Measurements from ENCODE around the gene SLC4A5. TPM values are rescaled to one million over a fixed set of nuclear protein-coding genes. Genes with fewer than 3 reads are reported as not detected.

Gene SLC4A5
- total and polyA plus RNA-seq, 2 of the 8 experiments (the other 6 are each of a cell fraction or from before 2014, with no cell fraction given): 0.42 to 0.52 TPM

DNA sequence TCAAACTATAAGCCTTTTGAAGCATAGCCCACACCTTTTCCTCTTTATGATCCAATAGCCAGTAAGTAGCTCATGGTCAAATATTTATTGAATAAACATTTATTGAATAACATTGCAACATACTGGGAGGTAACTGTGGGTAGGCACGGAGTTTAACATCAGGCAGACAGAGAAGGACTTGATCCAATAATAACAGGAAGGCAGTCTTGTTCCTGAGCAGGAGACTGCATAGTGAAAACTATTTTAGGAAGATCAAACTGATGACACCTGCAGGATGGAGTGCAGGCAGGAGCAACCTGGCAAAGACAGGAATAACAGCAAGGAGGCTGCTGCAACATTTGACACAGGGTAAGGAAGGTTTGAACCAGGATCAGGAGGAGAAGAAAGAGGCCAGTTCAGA, 40.0 kb upstream of the SLC4A5 start:
- no peak for FAIRE-seq
- Histone ChIP-seq H3K4me1 (replicated peaks in 1 of 4; ENCODE audit: control insufficient read depth in 3 of 4, insufficient read depth in 4 of 4, low read length in 3 of 4) (peaks cover 0 to 9% (median 7%) of the 10 kb centered on the region in 4 experiments; a peak in 6 of 7 replicates), H3K9ac (replicated peaks in 1 of 4; ENCODE audit: extremely low read depth in 1 of 4, low read depth in 3 of 4, low read length in 3 of 4) (no peak overlapping the region), H4K20me1 (replicated peaks in 1 of 2; ENCODE audit: control insufficient read depth in 1 of 2, insufficient read depth in 2 of 2, low read length in 2 of 2) (peaks cover 12 to 20% of the 10 kb centered on the region in 2 experiments), H4K8ac (ENCODE audit: extremely low read depth, insufficient read depth, low read length) (no peak overlapping the region), H2BK120ac (replicated peaks; ENCODE audit: low read depth, low read length) (no peak overlapping the region), H3K14ac (ENCODE audit: insufficient read length) (no peak overlapping the region), H2BK12ac (ENCODE audit: low read depth, low read length) (no peak overlapping the region), H3K79me2 (ENCODE audit: control insufficient read depth in 1 of 2, insufficient read depth in 2 of 2, low read length in 2 of 2) (peaks cover 4 to 80% of the 10 kb centered on the region in 2 experiments), H2AK5ac (ENCODE audit: low read depth, low read length) (no peak overlapping the region), H2AFZ (ENCODE audit: low read length) (no peak overlapping the region), H3K4ac (replicated peaks; ENCODE audit: insufficient read length, low read depth, low read length) (no peak overlapping the region), H3K4me3 (ENCODE audit: extremely low read depth in 1 of 4, insufficient read depth in 2 of 4, low read depth in 3 of 4, low read length in 4 of 4) (no peak overlapping the region), H3K23ac (ENCODE audit: insufficient read length) (no peak overlapping the region), H2BK5ac (ENCODE audit: low read depth, low read length) (no peak overlapping the region), H3K4me2 (ENCODE audit: insufficient read depth in 1 of 2, low read depth in 2 of 2, low read length in 2 of 2) (no peak overlapping the region), H3K9me3 (ENCODE audit: insufficient read depth in 2 of 2, low read depth in 1 of 2, low read length in 1 of 2) (no peaks in the 10 kb centered on the region), H3K27ac (ENCODE audit: low read depth, low read length) (no peak overlapping the region), H3K79me1 (ENCODE audit: low read depth, low read length) (peaks cover 28% of the 10 kb centered on the region), H3K18ac (ENCODE audit: extremely low read depth, low read length) (no peak overlapping the region), H3K56ac (replicated peaks; ENCODE audit: insufficient read length, low read depth, low read length) (no peak overlapping the region), H2BK20ac (ENCODE audit: low read length) (no peak overlapping the region), H3K23me2 (ENCODE audit: low read depth, low read length) (no peaks in the 10 kb centered on the region), H3K27me3 (replicated peaks in 1 of 4; ENCODE audit: control insufficient read depth in 3 of 4, extremely low read depth in 1 of 4, insufficient read depth in 3 of 4, low read length in 3 of 4) (no peaks in the 10 kb centered on the region), H4K5ac (ENCODE audit: insufficient read length, low read depth, low read length) (no peak overlapping the region), H3K36me3 (ENCODE audit: control insufficient read depth in 2 of 4, insufficient read depth in 4 of 4, low read length in 3 of 4) (peaks cover 0 to 5% (median 2%) of the 10 kb centered on the region in 4 experiments; a peak in 4 of 8 replicates), H2BK15ac (ENCODE audit: low read length) (no peak overlapping the region), H4K91ac (replicated peaks; ENCODE audit: insufficient read length, low read length) (no peak overlapping the region)
- DNase-seq (ENCODE audit: low read depth in 1 of 2, low spot score in 2 of 2): no peak
- WGBS, 2 experiments (ENCODE audit: extremely low coverage in 1 of 2, insufficient coverage in 1 of 2, insufficient read length in 1 of 2, insufficient replicate concordance in 2 of 2, low coverage in 1 of 2, low lambda C conversion rate in 2 of 2, missing lambda C conversion rate in 1 of 2): 86% methylated on average over 1 of the region's 1 CpG; no CpG with 5 or more reads in 1 of the 2 experiments
- ChIA-PET CTCF (ENCODE audit: partially characterized antibody) (interaction anchor here (1.6 to 1.8 kb wide), 2 partner anchors 15 to 48 kb away, joined by 5 to 6 read pairs; no protein-coding TSS in a partner anchor), POLR2A (ENCODE audit: partially characterized antibody) (interaction anchor here (2.2 kb wide), 1 partner anchor 8 kb away, joined by 14 read pairs; no protein-coding TSS in a partner anchor)
- no peak for TF ChIP-seq CREB1 (IDR thresholded peaks at IDR 0.05)
- TF ChIP-seq TAF1 (IDR thresholded peaks at IDR 0.05; ENCODE audit: low read depth, low read length): no peak
- no peak for TF ChIP-seq SRF (IDR thresholded peaks at IDR 0.05; ENCODE audit: low read depth, low read length)
- no peak for TF ChIP-seq JUND (IDR thresholded peaks at IDR 0.05; ENCODE audit: low read length)
- TF ChIP-seq POLR2A (IDR thresholded peaks at IDR 0.05; ENCODE audit: control extremely low read depth in 1 of 2, low read depth in 2 of 2, low read length in 2 of 2): no peak
- TF ChIP-seq KDM1A (IDR thresholded peaks at IDR 0.05; ENCODE audit: borderline replicate concordance, low read length): no peak
- TF ChIP-seq SIX5 (IDR thresholded peaks at IDR 0.05; ENCODE audit: low read depth, low read length): no peak
- TF ChIP-seq FOSL1 (IDR thresholded peaks at IDR 0.05; ENCODE audit: insufficient read depth, low read depth, low read length): no peak

Measured in H1 (cell line).